Liver (tissue), 3 donors: ENCODE data around the gene TNS1.

Source experiments
- TF ChIP-seq, protein P1 (sequence below): fragments of 150-350 bp; IDR thresholded peaks from 2 replicates; pipeline ENCODE4 v1.5.1; 2017; ENCODE audit warnings: improper control_type of control experiment, low read depth, low read length; ENCODE audit not compliant: missing input control
- TF ChIP-seq, protein P2 (sequence below): IDR thresholded peaks from 2 replicates; pipeline ENCODE4 v1.6.1; 2016; ENCODE audit warnings: antibody characterized with exemption
- donor health status: healthy.
- donor health status: healthy.

DNA sequence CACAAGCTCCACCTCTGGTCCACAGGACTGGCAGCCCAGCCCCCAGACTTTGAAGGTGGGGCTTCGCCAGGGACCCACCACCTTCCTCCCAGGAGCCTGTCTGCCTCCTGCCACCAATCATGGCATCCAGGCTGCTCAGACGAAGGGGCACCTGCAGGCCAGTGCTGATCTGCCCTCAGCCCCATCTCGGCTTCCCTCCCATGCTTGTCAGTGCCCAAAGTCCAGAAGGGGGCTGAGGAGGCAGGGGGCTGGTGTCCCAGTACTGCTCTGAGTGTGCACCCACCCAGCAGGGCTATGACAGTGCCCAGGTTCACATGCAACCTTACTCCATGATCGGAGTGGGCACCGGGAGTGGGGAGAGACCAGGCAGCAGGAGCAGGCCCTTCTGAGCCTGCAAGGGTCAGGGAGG is 40.9 kb upstream of the TNS1 start:
- TF ChIP-seq, protein P1, sequence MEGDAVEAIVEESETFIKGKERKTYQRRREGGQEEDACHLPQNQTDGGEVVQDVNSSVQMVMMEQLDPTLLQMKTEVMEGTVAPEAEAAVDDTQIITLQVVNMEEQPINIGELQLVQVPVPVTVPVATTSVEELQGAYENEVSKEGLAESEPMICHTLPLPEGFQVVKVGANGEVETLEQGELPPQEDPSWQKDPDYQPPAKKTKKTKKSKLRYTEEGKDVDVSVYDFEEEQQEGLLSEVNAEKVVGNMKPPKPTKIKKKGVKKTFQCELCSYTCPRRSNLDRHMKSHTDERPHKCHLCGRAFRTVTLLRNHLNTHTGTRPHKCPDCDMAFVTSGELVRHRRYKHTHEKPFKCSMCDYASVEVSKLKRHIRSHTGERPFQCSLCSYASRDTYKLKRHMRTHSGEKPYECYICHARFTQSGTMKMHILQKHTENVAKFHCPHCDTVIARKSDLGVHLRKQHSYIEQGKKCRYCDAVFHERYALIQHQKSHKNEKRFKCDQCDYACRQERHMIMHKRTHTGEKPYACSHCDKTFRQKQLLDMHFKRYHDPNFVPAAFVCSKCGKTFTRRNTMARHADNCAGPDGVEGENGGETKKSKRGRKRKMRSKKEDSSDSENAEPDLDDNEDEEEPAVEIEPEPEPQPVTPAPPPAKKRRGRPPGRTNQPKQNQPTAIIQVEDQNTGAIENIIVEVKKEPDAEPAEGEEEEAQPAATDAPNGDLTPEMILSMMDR = no peak
- TF ChIP-seq, protein P2, sequence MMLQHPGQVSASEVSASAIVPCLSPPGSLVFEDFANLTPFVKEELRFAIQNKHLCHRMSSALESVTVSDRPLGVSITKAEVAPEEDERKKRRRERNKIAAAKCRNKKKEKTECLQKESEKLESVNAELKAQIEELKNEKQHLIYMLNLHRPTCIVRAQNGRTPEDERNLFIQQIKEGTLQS = no peak
